Upper lobe of left lung (tissue), 6 donors: ENCODE measurements around the gene RPL22. TPM values are rescaled to one million over a fixed set of nuclear protein-coding genes. Genes with fewer than 3 reads are reported as not detected.

Experiments
- ATAC-seq, 2 donors: fragments of 200-7000 bp; cut with Tn5 transposase; one replicate each; pipeline ENCODE4 v1.9.1; 2022; ENCODE audit warnings: mild to moderate bottlenecking in 2 of 2, moderate library complexity in 2 of 2; ENCODE audit not compliant: low FRiP score in 2 of 2
- DNase-seq, 2 donors: peaks; one replicate each; pipeline ENCODE4 v3.0.0-alpha.2; 2019 to 2020
- H3K27ac ChIP-seq, 4 donors: fragments of 200-600 bp; sonication (generic); one replicate each; pipeline ENCODE4 v1.5.1; 2016 to 2019
- H3K27me3 ChIP-seq, 4 donors: fragments of 200-600 bp; sonication (generic); one replicate each; pipeline ENCODE4 v1.5.1; 2017 to 2019
- H3K36me3 ChIP-seq, 4 donors: fragments of 200-600 bp; sonication (generic); one replicate each; pipeline ENCODE4 v1.5.1; 2016 to 2019
- H3K4me1 ChIP-seq, 4 donors: fragments of 200-600 bp; sonication (generic); one replicate each; pipeline ENCODE4 v1.5.1; 2018 to 2019
- H3K4me3 ChIP-seq, 4 donors: fragments of 200-600 bp; sonication (generic); one replicate each; pipeline ENCODE4 v1.5.1; 2017 to 2019; ENCODE audit warnings: mild to moderate bottlenecking in 2 of 4, moderate library complexity in 1 of 4
- H3K9me3 ChIP-seq, 4 donors: fragments of 200-600 bp; sonication (generic); one replicate each; pipeline ENCODE4 v1.5.1; 2018 to 2019
- EP300 ChIP-seq, 4 donors: sonication (generic); formaldehyde crosslinking; IDR thresholded peaks; one replicate each; pipeline ENCODE4 v1.5.1; 2017; ENCODE audit warnings: antibody characterized with exemption in 4 of 4, control low read depth in 2 of 4
- POLR2A ChIP-seq, 4 donors: fragments of 450-650 bp; IDR thresholded peaks; one replicate each; pipeline ENCODE4 v1.5.1; 2016 to 2017; ENCODE audit warnings: antibody characterized with exemption in 4 of 4, mild to moderate bottlenecking in 2 of 4
- POLR2AphosphoS5 ChIP-seq, 2 donors: sonication (generic); formaldehyde crosslinking; IDR thresholded peaks; one replicate each; pipeline ENCODE4 v1.5.1; 2017; ENCODE audit warnings: antibody characterized with exemption in 2 of 2
- WGBS, 2 donors: methylation state at CpG; one replicate each; pipeline ENCODE4 v1.1.5; 2017 to 2018; 5-methylcytosine and 5-hydroxymethylcytosine counted together
- total RNA-seq, 6 donors: library from RNA; depleted of rRNA in 4 of 6; stranded (reverse); fragments of >200 nt in 4 of 6; gene quantifications; one replicate each; pipeline versions ENCODE4 v1.1.0 to v1.2.1, GENCODE V29; 2016 to 2021
- TF ChIP-seq, protein P1 (sequence below), 6 experiments: fragments of 450-650 bp in 4 of 6; fragments of 200-600 bp in 2 of 6; sonication (generic) in 2 of 6; IDR thresholded peaks; one replicate each; pipeline ENCODE4 v1.5.1; 2016 to 2019; ENCODE audit warnings: antibody characterized with exemption in 6 of 6
- donor health status: DM: no; HTN: no; CAD: no; lungs with moderate emphysema.
- donor health status: DM: no; HTN: yes; CAD: no; lungs with severe emphysema.

RPL22 gene
- total RNA-seq, 6 donors from 2014 or later: 88.2 to 288 (median 180) TPM

DNA sequence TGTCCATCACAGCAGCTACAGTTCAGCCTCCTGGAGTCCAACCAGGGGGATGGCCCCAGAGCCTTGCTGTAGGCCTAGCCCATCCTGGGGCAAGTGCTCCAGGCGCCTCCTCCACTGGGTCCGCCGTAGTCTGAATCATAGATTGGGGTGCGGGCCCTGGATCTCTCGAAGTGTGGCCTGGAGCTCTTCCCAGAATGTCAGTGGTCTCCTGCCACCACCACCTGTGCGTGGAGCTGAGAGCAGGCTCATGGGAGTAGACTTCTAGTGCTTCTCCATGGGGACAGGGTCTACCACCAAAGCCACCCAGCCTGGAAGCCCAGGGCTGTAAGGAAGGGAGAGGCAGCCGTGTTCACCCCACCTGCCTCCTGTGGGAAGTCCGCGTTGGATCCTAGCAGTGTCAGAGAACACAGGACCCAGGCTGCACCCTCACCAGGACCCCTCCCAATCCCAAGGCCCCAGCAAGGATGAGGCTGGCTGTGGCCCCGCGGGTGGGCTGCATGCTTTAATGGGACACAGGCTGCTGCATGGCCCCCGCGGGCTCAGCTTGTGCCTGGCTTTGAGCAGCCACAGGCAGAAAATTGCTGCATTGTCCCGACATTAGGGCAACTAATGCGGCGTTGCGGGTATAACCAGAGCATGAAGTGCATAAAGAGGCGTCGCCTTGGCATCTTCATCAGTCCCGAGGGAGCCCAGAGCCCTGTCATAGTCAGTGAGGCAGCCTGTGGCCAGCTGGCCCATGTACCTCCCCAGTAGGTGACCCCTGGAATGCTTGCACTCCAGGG, 43.8 kb upstream of the RPL22 start:
- peak in 1 of 2 donors; percentile 62 for DNase-seq
- 30 to 34% methylated on average over 9 to 18 of the region's 20 CpGs for WGBS, 2 donors
- TF ChIP-seq, protein P1, sequence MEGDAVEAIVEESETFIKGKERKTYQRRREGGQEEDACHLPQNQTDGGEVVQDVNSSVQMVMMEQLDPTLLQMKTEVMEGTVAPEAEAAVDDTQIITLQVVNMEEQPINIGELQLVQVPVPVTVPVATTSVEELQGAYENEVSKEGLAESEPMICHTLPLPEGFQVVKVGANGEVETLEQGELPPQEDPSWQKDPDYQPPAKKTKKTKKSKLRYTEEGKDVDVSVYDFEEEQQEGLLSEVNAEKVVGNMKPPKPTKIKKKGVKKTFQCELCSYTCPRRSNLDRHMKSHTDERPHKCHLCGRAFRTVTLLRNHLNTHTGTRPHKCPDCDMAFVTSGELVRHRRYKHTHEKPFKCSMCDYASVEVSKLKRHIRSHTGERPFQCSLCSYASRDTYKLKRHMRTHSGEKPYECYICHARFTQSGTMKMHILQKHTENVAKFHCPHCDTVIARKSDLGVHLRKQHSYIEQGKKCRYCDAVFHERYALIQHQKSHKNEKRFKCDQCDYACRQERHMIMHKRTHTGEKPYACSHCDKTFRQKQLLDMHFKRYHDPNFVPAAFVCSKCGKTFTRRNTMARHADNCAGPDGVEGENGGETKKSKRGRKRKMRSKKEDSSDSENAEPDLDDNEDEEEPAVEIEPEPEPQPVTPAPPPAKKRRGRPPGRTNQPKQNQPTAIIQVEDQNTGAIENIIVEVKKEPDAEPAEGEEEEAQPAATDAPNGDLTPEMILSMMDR (IDR thresholded peaks at IDR 0.05): no peak
- TF ChIP-seq POLR2A (IDR thresholded peaks at IDR 0.05) (no peak), POLR2AphosphoS5 (IDR thresholded peaks at IDR 0.05) (no peak), EP300 (IDR thresholded peaks at IDR 0.05) (no peak)
- Histone ChIP-seq H3K36me3 (no peaks in the 10 kb centered on the region), H3K4me3 (no peak overlapping the region), H3K27me3 (peaks cover 1 to 61% (median 45%) of the 10 kb centered on the region in 4 donors), H3K9me3 (no peaks in the 10 kb centered on the region), H3K27ac (no peak overlapping the region), H3K4me1 (peaks cover 21 to 42% (median 30%) of the 10 kb centered on the region in 4 donors)
- no peak for ATAC-seq

DNA sequence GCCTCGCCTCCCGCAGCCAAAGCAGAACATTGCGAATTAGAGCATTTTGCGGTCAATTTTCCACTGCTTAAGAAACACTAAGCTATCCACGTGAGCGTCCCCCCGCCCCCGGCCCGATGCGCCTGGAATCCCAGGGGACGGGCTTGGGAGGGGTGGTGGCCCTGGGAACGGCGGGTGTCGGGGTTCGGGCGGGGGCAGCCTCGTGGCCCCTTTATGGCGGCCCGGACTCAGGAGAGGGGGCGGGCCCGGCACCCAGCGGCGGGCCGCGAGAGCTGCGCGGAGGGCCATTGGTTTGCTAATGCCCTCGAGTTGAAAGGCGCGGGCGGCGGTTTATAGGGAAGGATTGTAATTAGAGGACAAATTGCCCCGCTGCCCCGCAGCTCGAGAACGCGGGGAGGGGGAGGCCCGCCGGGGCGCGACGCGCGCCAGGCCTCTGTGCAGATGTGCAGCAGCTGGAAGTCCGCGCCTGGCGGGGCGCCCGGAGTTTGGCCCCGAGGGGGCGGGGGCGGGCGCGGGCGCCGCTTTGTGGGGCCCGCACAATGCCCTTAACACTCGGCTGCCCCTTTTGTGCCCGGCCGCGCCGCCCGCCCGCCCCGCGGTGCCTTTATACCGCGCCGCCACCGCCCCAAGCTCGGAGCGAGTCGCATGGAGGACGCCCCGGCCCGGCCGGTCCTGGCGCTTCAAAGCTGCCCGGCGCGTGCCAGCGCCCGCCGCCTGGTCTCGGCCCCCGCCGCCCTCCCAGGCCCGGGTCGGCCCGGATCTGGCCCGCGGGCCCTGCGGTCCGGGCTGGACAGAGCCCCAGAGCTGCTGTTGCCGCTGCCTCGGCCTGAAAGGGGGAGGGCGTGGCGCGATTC, 42.7 kb upstream of the RPL22 start:
- Histone ChIP-seq H3K27me3 (peaks cover 1 to 61% (median 45%) of the 10 kb centered on the region in 4 donors), H3K36me3 (no peaks in the 10 kb centered on the region), H3K4me3 (no peak overlapping the region), H3K4me1 (peaks cover 21 to 42% (median 30%) of the 10 kb centered on the region in 4 donors), H3K27ac (no peak overlapping the region), H3K9me3 (no peaks in the 10 kb centered on the region)
- TF ChIP-seq, protein P1 (IDR thresholded peaks at IDR 0.05): no peak
- no peak for TF ChIP-seq POLR2A (IDR thresholded peaks at IDR 0.05)
- no peak for TF ChIP-seq EP300 (IDR thresholded peaks at IDR 0.05)
- no peak for TF ChIP-seq POLR2AphosphoS5 (IDR thresholded peaks at IDR 0.05)
- no peak for ATAC-seq
- 0 to 1% methylated on average over 6 to 44 of the region's 99 CpGs for WGBS, 2 donors
- peak in 1 of 2 donors; percentile 90 for DNase-seq

DNA sequence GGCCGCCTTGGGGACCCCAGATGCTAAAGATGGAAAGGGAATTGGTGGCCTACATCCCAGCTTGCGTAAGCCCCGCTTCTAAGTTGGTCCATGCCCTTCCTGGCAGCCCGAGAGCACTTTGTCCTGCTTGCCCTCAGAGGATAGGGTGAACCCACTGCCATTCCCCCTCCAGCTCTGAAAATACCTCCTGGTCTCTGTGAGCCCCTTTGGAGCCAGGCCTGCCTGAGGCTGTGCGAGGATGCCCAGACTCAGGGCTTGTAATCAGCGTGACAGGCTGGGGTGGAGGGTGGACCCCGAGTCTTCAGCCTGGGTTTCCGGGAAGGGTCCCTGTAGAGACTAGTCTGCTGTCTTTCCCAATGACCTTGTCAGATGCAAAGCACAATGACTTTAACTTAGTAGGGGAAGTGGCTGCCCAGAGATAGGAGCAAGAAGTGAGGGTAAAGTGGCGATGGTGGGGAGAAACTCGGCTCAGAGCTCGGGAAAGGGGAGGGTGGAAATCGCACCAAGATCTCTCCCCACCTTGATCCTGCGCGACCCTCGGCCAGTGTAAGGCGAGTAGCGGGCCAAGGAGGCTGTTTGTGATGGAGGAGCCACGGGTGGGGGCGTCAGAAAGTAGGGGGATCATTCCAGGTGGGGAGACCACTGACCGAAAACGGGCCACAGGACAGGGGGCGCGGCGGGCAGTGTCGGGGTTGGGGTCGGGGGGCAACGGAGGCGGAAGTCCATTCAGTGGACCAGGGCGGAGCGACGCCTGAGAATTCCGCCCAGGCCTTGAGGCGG, 41.9 kb upstream of the RPL22 start:
- Histone ChIP-seq H3K4me1 (peaks cover 21 to 35% (median 23%) of the 10 kb centered on the region in 4 donors), H3K4me3 (no peak overlapping the region), H3K36me3 (no peaks in the 10 kb centered on the region), H3K9me3 (no peaks in the 10 kb centered on the region), H3K27me3 (peaks cover 1 to 59% (median 42%) of the 10 kb centered on the region in 4 donors), H3K27ac (no peak overlapping the region)
- 18 to 19% methylated on average over 19 to 25 of the region's 33 CpGs for WGBS, 2 donors
- DNase-seq: no peak
- TF ChIP-seq EP300 (IDR thresholded peaks at IDR 0.05): no peak
- TF ChIP-seq POLR2A (IDR thresholded peaks at IDR 0.05): no peak
- TF ChIP-seq POLR2AphosphoS5 (IDR thresholded peaks at IDR 0.05): no peak
- TF ChIP-seq, protein P1 (IDR thresholded peaks at IDR 0.05): no peak
- ATAC-seq: no peak

DNA sequence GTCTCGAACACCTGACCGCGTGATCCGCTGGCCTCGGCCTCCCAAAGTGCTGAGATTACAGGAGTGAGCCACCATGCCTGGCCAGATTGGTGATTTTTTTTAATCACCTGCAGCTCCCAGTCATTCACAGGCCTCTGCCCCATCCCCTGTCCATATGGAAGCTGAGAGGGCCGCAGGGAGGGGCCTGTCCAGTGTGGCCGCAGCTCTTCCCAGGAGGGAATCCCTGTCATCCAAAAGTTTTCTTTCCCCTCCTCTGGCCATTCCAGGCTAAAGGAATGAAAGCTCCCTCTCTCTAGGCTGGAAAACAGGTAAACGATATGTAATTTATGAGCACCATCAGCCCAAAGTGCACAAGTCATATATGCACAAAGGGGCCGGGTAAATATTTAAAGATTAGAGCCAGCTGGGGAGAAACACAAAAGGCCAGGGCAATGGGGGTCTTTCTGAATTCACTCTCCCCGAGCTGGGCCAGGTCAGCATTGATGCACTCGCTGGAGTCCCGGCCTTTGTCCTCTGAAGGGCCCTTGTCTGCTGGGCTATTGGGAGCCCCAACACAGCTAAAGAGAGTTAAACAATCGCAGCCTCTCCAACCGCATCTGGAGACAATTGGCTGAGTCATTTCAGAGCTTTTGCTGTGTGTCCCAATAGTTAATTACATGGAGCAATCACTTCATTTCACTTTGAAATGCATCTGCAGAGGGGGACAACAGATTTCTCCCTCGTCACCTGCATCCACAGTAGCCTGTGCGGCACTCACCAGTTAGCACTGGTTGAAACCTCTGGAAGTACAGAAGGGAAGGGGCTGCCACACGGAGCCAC, 40.8 kb upstream of the RPL22 start:
- ATAC-seq (no peak), DNase-seq (no peak)
- Histone ChIP-seq H3K27ac (no peak overlapping the region), H3K4me1 (peaks cover 12 to 30% (median 14%) of the 10 kb centered on the region in 4 donors), H3K36me3 (no peaks in the 10 kb centered on the region), H3K9me3 (no peaks in the 10 kb centered on the region), H3K4me3 (no peak overlapping the region), H3K27me3 (peaks cover 1 to 47% (median 34%) of the 10 kb centered on the region in 4 donors)
- TF ChIP-seq POLR2AphosphoS5 (IDR thresholded peaks at IDR 0.05): no peak
- TF ChIP-seq, protein P1 (IDR thresholded peaks at IDR 0.05): no peak
- no peak for TF ChIP-seq POLR2A (IDR thresholded peaks at IDR 0.05)
- WGBS, 2 donors: 45 to 53% methylated on average over 17 of the region's 17 CpGs
